Endodermal cell (in vitro differentiated cells): ENCODE results near the gene OBSCN. TPM values are rescaled to one million over a fixed set of nuclear protein-coding genes. Genes with fewer than 3 reads are reported as not detected.

Experiments
- DNase-seq: peaks from one replicate; pipeline ENCODE4 v3.0.0-alpha.2; 2017
- H3K27ac ChIP-seq: 2 replicates; pipeline ENCODE4 v1.5.1; 2013; ENCODE audit warnings: mild to moderate bottlenecking, low read depth, low read length, moderate library complexity
- H3K27me3 ChIP-seq: 2 replicates; pipeline ENCODE4 v1.6.1; 2013; ENCODE audit warnings: mild to moderate bottlenecking, low read length, moderate library complexity; ENCODE audit not compliant: insufficient read depth, control insufficient read depth, poor library complexity, severe bottlenecking
- H3K36me3 ChIP-seq: 2 replicates; pipeline ENCODE4 v1.7.0; 2013; ENCODE audit warnings: mild to moderate bottlenecking, low read length, moderate library complexity; ENCODE audit not compliant: control insufficient read depth, insufficient read depth
- H3K4me1 ChIP-seq: one replicate; pipeline ENCODE4 v1.7.0; 2013; ENCODE audit warnings: low read length; ENCODE audit not compliant: control insufficient read depth, insufficient read depth
- H3K4me3 ChIP-seq: 2 replicates; pipeline ENCODE4 v1.5.1; 2013; ENCODE audit warnings: mild to moderate bottlenecking, low read length, moderate library complexity
- H3K9ac ChIP-seq: 2 replicates; pipeline ENCODE4 v1.6.1; 2013; ENCODE audit warnings: mild to moderate bottlenecking, low read length, moderate library complexity; ENCODE audit not compliant: poor library complexity, severe bottlenecking; ENCODE audit errors: extremely low read depth
- H3K9me3 ChIP-seq: 2 replicates; pipeline ENCODE4 v1.6.1; 2013; ENCODE audit warnings: mild to moderate bottlenecking, low read length, moderate library complexity; ENCODE audit not compliant: control insufficient read depth
- H3K27ac Mint-ChIP-seq: 2 replicates; pipeline ENCODE4 v1.8.0; 2020; ENCODE audit warnings: mixed read lengths
- H3K27me3 Mint-ChIP-seq: 2 replicates; pipeline ENCODE4 v1.8.0; 2021; ENCODE audit warnings: mild to moderate bottlenecking, mixed read lengths; ENCODE audit not compliant: insufficient read depth
- H3K36me3 Mint-ChIP-seq: 2 replicates; pipeline ENCODE4 v1.8.0; 2020; ENCODE audit warnings: low read depth, mixed read lengths
- H3K4me1 Mint-ChIP-seq: 2 replicates; pipeline ENCODE4 v1.8.0; 2020; ENCODE audit warnings: mixed read lengths
- H3K4me3 Mint-ChIP-seq: 2 replicates; pipeline ENCODE4 v1.8.0; 2020; ENCODE audit warnings: mild to moderate bottlenecking, moderate library complexity, mixed read lengths
- H3K9me3 Mint-ChIP-seq: 2 replicates; pipeline ENCODE4 v1.8.0; 2020; ENCODE audit warnings: mild to moderate bottlenecking, mixed read lengths
- WGBS, 2 experiments: methylation state at CpG; one replicate each; pipeline versions ENCODE4 v1.1.5 to v1.1.7; 2013; ENCODE audit warnings: missing lambda C conversion rate in 2 of 2, mixed read lengths in 1 of 2; ENCODE audit not compliant: insufficient coverage in 1 of 2, insufficient read length in 1 of 2; 5-methylcytosine and 5-hydroxymethylcytosine counted together
- total RNA-seq, 2 donors: library from RNA; stranded (reverse); fragmentation: NEBNext Ultra II Directional in 1 of 2; extraction: Animal tissue kit (Norgen Biotek cat#: 25700) in 1 of 2; gene quantifications; 2 replicates in 1 of 2; 3 replicates in 1 of 2; pipeline ENCODE4 v1.2.1, GENCODE V29; 2021
- TF ChIP-seq, protein P1 (sequence below): fragments of 200-600 bp; sonication (generic); conservative IDR thresholded peaks from 2 replicates; pipeline ENCODE4 v1.5.0; 2021; ENCODE audit warnings: antibody characterized with exemption, mild to moderate bottlenecking

The OBSCN gene
- total RNA-seq, 2 donors from 2014 or later = 53.7 to 68.9 TPM

DNA sequence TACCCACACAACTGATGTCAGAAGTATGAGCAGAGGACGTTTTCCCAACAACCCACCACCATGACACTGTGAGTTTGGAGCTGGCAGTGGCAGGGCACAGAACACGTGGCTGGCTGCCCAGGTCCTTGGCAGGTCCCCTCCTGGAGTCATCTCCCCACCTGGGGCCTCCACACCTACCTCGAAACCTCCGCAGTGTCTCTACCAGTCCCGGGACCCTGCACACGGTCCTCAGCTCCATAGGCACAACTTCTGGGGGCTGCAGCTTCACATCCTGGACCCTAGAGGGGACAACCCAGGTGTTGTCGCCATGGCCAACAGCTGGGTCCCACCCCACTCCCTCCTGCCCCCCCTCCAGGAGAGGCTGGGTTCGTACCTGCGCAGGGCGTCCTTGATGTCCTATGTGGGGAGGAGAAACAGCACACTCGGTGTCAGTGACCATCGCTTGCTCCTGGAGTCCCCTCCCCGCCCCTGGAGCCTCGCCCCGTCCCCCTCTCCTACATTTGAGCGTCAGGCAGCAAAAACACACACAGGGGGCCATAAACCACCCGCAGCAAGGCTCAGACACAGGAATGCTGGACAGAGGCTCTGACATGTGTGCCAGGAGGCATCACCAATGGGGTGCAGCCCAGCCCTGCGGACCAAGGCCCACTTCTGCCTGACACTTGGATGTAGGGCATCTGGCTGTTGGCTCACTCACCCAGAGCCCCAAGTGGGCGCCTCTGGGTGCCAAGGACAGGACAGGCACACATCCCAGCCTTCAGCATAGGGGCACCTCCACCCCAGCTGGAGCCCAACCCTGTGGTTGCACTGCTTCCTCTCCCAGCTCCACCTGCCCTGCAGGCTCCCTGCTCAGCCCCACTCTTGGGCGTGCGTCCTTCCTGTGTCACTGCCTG lies 189.2 kb downstream of the OBSCN start:
- WGBS, 2 experiments = 93 to 100% methylated on average over 6 to 21 of the region's 21 CpGs
- TF ChIP-seq, protein P1, sequence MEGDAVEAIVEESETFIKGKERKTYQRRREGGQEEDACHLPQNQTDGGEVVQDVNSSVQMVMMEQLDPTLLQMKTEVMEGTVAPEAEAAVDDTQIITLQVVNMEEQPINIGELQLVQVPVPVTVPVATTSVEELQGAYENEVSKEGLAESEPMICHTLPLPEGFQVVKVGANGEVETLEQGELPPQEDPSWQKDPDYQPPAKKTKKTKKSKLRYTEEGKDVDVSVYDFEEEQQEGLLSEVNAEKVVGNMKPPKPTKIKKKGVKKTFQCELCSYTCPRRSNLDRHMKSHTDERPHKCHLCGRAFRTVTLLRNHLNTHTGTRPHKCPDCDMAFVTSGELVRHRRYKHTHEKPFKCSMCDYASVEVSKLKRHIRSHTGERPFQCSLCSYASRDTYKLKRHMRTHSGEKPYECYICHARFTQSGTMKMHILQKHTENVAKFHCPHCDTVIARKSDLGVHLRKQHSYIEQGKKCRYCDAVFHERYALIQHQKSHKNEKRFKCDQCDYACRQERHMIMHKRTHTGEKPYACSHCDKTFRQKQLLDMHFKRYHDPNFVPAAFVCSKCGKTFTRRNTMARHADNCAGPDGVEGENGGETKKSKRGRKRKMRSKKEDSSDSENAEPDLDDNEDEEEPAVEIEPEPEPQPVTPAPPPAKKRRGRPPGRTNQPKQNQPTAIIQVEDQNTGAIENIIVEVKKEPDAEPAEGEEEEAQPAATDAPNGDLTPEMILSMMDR = no peak
- H3K9ac ChIP-seq = no peak overlapping the region
- Mint-ChIP-seq H3K9me3 (no peaks in the 10 kb centered on the region), H3K4me3 (no peak overlapping the region), H3K27me3 (no peaks in the 10 kb centered on the region), H3K4me1 (peaks cover 6% of the 10 kb centered on the region), H3K27ac (no peak overlapping the region), H3K36me3 (peaks cover 59% of the 10 kb centered on the region)
- no peak overlapping the region for H3K27ac ChIP-seq
- peaks cover 42% of the 10 kb centered on the region for H3K36me3 ChIP-seq
- no peak overlapping the region for H3K4me3 ChIP-seq
- H3K27me3 ChIP-seq = no peaks in the 10 kb centered on the region
- no peaks in the 10 kb centered on the region for H3K9me3 ChIP-seq
- no peaks in the 10 kb centered on the region for H3K4me1 ChIP-seq
- DNase-seq = peak; percentile 26

DNA sequence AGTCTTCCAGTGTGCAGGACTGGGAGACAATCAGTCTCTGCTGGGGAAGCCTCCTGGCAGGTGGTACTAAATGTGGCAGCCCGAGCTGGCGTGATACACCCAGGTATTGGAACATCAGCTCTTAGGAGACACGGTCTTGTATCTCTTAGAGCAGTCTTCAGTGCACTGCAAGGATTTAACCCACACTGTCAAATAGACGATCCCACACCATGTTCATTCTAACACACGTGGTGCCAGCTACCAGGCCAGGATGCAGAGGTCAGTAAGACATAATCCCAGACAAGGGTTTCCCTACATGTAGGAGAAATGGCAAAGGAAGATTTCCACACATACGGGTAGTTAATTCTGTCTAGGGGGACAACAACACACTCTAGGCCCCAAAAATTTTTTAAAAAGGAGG lies 190.1 kb downstream of the OBSCN start:
- Histone ChIP-seq H3K9ac (no peak overlapping the region), H3K4me1 (no peaks in the 10 kb centered on the region), H3K4me3 (no peak overlapping the region), H3K36me3 (peaks cover 44% of the 10 kb centered on the region), H3K27me3 (no peaks in the 10 kb centered on the region), H3K27ac (no peak overlapping the region), H3K9me3 (no peaks in the 10 kb centered on the region)
- no peak overlapping the region for H3K4me3 Mint-ChIP-seq
- peaks cover 6% of the 10 kb centered on the region for H3K4me1 Mint-ChIP-seq
- H3K27ac Mint-ChIP-seq = no peak overlapping the region
- H3K36me3 Mint-ChIP-seq = peaks cover 68% of the 10 kb centered on the region
- no peaks in the 10 kb centered on the region for H3K9me3 Mint-ChIP-seq
- WGBS, 2 experiments = 93 to 96% methylated on average over 6 of the region's 6 CpGs
- peak; percentile 28 for DNase-seq
- TF ChIP-seq, protein P1 = no peak
- no peaks in the 10 kb centered on the region for H3K27me3 Mint-ChIP-seq

DNA sequence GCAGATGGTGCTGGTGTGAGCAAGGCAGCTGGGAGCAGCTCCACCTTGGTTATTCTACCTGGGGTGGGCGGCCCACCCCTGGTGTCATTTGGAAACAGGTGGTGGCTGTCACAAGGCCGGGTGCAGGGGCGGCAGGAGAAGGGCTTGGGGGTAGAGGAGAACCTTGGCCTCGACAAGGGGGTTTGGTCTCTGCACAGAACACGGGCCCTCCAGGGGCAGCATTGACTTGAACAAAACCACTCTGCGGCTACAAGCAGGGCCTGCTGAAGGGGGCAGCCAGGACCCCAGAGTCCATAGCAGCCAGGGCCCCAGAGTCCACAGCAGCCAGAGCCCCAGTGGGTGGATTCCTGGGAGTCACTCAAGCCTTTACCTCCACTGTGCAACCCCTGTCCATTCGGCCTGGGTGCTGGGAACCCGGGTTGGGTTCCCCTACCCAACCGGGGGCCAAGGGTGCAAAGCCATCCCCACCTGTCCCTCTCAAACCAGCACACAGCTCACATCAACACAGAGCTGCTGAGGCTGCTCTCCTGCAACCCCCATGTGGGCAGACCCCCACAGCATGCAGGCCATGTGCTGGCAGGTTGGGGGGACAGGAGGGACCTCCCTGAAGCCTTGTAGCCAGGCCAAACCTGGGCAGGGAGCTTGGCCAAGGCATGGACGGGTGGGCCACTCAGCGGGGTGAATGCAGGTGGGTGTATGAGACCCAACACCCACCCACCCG lies 191.1 kb downstream of the OBSCN start:
- H3K36me3 Mint-ChIP-seq = peaks cover 72% of the 10 kb centered on the region
- peak; percentile 33 for DNase-seq
- H3K27ac Mint-ChIP-seq = no peak overlapping the region

More for the DNA sequence above, 191.1 kb downstream of the OBSCN start:
- no peaks in the 10 kb centered on the region for H3K9me3 ChIP-seq
- no peaks in the 10 kb centered on the region for H3K4me1 ChIP-seq
- H3K4me3 ChIP-seq = no peak overlapping the region
- Mint-ChIP-seq H3K9me3 (no peaks in the 10 kb centered on the region), H3K4me3 (no peak overlapping the region), H3K27me3 (no peaks in the 10 kb centered on the region), H3K4me1 (peaks cover 2% of the 10 kb centered on the region)
- no peak overlapping the region for H3K27ac ChIP-seq
- H3K9ac ChIP-seq = no peak overlapping the region
- H3K36me3 ChIP-seq = peaks cover 48% of the 10 kb centered on the region
- no peaks in the 10 kb centered on the region for H3K27me3 ChIP-seq
- TF ChIP-seq, protein P1 = no peak
- WGBS, 2 experiments = 93 to 98% methylated on average over 4 to 12 of the region's 12 CpGs
